Fibroblast of skin of left quadriceps (primary cell): ENCODE measurements around the gene RPS2.

Experiments used
- DNase-seq, 2 experiments: peaks; one replicate each; pipeline ENCODE4 v3.0.0-alpha.2; 2013; ENCODE audit warnings: low read depth in 2 of 2

Gene RPS2

GRCh38 chr16:1981398-1981836 lies 16.8 kb upstream of the RPS2 start, which contains the start of gene NOXO1:
Gene NOXO1, minus strand, starts transcription at chr16:1981469. Its CDS starts 290 bp downstream, at chr16:1981179.
- no peak for DNase-seq

- no peak for DNase-seq
Measured at GRCh38 chr16:1980770-1981087, 16.1 kb upstream of the RPS2 start.

- no peak for DNase-seq
Measured at GRCh38 chr16:1980030-1980769, 15.6 kb upstream of the RPS2 start.

GRCh38 chr16:1979271-1980029 lies 14.8 kb upstream of the RPS2 start:
- no peak for DNase-seq

GRCh38 chr16:1978476-1979120 lies 14.0 kb upstream of the RPS2 start:
- no peak for DNase-seq

DNA sequence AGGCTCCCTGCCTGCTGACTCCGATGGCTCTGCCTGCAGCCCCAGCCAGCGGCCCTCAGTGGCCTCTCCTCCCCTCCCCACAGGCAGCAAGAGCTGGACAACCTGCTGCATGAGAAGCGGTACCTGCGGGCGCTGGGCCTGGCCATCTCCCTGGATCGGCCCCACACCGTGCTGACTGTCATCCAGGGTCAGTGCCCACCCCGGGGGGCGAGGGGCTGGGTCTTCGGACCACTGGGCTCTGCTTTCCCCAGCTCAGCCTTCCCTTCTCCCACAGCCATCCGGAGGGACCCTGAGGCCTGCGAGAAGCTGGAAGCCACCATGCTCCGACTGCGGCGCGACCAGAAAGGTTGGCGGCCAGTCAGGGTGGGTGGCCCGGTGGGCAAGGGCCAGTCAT lies 13.2 kb upstream of the RPS2 start:
- DNase-seq: no peak

DNA sequence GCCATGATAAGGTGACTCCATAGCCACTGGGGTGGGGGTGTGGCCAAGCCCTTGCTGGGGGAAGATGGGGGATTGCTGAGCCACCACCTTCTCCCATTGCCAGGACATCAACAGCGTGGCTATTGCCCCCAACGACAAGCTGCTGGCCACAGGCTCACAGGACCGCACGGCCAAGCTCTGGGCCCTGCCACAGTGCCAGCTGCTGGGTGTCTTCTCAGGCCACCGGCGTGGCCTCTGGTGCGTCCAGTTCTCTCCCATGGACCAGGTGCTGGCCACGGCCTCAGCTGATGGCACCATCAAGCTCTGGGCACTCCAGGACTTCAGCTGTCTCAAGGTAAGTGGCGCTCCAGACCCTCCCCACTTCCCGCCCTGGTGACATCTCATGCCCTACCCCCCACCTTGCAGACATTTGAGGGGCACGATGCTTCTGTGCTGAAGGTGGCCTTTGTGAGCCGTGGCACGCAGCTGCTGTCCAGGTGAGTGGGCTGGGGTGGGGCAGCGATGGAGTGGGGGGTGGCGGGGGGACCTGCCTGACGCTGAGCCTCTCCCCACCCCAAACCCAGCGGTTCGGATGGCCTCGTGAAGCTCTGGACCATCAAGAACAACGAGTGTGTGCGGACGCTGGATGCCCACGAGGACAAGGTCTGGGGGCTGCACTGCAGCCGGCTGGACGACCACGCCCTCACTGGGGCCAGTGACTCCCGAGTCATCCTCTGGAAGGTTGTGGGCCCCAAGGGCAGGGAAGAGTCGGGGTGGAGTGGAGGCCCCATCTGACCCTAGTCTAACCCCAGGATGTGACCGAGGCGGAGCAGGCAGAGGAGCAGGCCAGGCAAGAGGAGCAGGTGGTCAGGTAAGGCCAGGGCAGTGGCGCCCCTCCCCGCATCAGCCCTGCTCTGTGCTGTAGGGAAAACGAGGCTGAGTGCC lies 12.6 kb upstream of the RPS2 start:
- DNase-seq: no peak

DNA sequence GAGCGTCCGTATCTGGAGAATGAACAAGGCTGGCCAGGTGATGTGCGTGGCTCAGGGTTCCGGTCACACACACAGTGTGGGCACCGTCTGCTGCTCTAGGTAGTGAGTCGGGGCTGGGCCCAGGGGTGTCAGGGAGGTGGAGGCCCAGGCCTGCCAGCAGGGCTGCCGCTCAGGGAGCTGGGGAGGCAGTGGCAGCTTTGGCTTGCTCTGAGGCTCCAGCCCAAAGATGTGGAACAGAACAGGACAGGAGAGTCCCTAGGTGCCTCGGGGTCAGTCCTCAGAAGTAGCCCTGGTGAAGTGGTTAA lies 11.5 kb upstream of the RPS2 start:
- no peak for DNase-seq

- no peak for DNase-seq
Measured at GRCh38 chr16:1975432-1976215, 11.0 kb upstream of the RPS2 start.

DNA sequence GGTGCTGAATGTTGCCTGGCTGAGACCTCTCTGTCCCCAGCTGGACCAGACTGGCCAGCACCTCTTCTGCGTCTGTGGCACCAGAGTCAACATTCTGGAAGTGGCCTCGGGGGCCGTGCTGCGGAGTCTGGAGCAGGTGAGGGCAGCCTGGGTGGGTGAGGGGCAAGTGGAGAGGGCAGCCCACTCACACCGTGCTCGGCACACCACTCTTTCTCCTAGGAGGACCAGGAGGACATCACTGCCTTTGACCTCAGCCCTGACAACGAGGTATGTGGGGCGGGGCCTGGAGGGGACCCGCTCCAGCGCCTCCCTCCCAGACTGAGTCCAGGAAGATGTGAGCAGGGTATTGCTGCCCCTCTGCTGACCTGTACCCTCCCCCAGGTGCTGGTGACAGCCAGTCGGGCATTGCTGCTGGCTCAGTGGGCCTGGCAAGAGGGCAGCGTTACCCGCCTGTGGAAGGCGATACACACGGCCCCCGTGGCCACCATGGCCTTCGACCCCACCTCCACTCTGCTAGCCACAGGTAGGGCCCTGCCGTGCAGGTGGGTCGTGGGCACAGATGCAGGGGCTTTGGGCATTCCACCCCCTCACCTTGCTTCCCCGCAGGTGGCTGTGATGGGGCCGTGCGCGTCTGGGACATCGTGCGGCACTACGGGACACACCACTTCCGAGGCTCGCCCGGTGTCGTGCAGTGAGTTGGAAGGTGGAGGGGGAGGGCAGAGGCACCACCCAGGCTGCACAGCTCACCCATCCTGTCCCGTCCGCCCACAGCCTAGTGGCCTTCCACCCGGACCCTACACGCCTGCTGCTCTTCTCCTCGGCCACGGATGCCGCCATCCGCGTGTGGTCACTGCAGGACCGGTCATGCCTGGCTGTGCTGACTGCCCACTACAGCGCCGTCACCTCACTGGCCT lies 9.8 kb upstream of the RPS2 start:
- no peak for DNase-seq

DNA sequence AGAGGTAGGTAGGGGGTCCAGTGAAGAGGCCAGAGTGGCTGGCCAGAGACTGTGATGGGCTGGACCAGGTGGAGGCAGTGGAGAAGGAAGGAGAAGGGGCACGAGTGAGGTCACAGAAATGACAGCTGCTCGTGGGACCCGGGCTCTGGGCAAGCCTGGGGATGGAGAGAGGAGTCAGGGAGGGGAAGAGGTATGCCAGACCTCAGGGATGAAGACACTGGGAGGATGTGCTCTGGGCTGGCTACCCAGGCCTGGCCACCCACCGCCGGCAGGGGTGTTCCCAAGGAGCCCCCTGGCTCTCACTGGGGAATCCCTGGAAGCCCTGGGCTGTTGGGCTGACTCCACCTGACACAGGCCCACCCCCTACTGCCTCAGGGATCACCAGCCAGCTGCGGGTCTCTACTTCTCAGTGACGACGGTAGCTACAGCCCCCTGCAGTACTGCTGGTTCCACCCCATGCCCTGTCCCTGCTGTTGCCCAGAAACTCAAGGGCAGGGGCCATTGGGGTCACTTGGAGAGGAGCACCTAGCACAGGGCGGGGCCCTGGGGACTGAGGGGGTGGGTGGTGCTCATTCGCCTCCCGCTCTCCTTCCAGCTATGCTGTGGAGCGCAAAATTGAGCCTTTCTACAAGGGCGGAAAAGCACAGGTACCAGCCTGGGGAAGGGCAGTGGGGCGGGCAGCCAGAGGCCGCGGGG lies 9.0 kb upstream of the RPS2 start:
- no peak for DNase-seq

- no peak for DNase-seq
Measured at GRCh38 chr16:1972490-1972877, 7.9 kb upstream of the RPS2 start.

DNA sequence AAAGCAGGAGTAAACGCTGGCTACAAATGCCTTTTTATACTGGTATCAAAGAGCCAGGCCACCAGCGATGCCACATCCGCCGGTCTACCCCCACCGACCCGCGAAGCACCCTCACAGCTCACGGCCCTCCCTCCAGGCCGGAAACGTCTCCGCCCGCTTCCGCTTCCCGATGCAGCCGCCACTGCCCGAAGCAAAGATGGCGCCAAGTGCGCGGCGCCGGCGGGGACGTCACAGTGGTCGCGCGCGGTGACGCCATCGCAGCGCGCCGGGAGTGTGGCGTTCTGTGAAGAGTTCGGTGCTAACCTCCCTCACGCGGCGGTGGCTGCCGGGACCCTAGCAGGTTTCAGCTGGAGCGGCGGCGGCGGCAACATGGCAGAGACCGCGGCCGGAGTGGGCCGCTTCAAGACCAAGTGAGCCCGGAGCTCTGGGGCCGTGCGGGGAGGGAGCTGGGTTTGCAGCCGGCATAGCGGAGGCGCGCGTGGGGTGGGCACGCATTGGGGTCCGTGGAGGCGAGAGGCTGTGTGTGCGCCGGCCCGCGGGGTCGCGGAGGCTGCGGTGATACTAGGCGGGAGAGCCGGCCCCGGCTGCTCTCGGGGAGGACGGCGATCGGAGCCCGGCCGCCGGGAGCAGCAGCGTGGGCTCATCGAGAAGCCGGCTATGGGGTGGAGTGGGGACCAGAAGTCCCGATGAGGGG lies 7.3 kb upstream of the RPS2 start, which contains the start of gene TBL3:
TBL3 (plus strand) TSS at position 258 of the 694 bp plus-strand sequence; CDS start at position 370, 112 bp downstream.
- DNase-seq: peak; percentile 89 to 91

DNA sequence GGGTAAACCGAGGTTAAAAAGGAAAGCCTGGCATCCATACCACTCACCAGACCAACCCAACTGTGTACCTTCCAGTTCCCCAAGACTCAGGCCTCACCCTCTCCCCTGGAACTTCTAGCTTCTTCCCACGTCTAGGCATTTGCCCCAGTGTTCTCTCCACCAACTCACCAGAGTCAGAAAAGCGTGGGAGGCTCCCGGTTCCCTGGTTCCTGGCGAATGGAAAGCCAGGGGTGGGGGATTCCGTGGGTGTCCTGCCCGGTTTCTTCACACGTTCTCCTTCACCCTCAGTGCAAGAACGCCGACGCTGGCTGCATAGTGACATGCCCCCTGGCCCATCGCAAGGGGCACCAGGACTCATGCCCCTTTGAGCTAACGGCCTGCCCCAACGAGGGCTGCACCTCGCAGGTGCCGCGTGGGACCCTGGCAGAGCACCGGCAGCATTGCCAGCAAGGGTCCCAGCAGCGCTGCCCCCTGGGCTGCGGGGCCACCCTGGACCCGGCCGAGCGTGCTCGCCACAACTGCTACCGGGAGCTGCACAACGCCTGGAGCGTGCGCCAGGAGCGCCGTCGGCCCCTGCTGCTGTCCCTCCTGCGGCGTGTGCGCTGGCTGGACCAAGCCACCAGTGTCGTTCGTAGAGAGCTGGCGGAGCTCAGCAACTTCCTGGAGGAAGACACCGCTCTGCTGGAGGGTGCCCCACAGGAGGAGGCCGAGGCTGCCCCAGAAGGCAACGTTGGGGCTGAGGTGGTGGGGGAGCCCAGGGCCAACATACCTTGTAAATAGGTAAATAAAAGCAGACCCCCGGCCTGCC lies 3.7 kb upstream of the RPS2 start:
- no peak for DNase-seq

- DNase-seq: no peak
Measured at GRCh38 chr16:1966460-1966859, 1.8 kb upstream of the RPS2 start, which contains the start of gene RNF151. Gene RNF151, plus strand, starts transcription at chr16:1966856. Its CDS starts 26 bp downstream, at chr16:1966882.

DNA sequence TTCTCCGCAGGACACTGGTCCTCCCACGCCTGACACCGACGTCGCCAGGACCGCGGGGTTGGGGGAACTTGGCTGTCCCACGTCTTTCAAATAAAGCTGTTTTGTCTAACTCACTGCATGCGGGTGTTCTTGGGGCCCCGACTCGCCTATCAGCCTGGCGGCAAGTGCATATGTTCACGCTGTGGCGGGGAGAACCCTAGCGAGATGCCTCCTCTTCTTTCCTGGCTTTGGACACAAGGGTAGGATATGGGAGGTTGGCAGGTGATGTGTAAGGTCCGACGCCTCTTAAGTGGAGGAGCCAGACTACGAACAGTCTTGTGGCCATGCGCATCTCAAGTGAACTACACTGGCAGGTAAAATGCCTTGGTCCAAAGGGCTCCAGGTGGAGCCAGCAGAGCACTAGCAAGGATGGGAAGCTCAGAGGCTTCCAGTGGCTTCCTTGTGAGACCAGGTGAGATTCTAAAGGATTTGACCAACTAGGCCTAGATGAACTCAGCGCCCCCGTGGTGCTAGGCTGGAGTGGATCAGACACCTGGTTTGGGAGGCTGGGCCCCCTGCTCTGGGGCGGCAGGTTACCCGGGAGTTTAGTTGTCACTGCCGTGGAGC lies 873 bp upstream of the RPS2 start:
- DNase-seq: no peak

GRCh38 chr16:1963806-1964505 lies 670 bp downstream of the RPS2 start:
- no peak for DNase-seq
